Gastrocnemius medialis (tissue), 4 donors: ENCODE data around the gene RTL1.

Experiments used
- CTCF ChIP-seq, 5 experiments: fragments of 450-650 bp in 3 of 5; fragments of 200-600 bp in 2 of 5; sonication (generic) in 2 of 5; IDR thresholded peaks in 4 of 5; conservative IDR thresholded peaks in 1 of 5; 1 replicate in 4 of 5; 2 replicates in 1 of 5; pipeline ENCODE4 v1.5.1; 2016 to 2019; ENCODE audit warnings: antibody characterized with exemption in 5 of 5, mild to moderate bottlenecking in 3 of 5, moderate library complexity in 3 of 5
- POLR2A ChIP-seq, 2 donors: fragments of 450-650 bp; IDR thresholded peaks; one replicate each; pipeline ENCODE4 v1.6.1; 2017; ENCODE audit warnings: antibody characterized with exemption in 2 of 2, mild to moderate bottlenecking in 2 of 2, moderate library complexity in 2 of 2

- TF ChIP-seq CTCF (IDR thresholded peaks at IDR 0.05 in 4 of 5, conservative IDR thresholded peaks at IDR 0.05 in 1 of 5) (no peak), POLR2A (IDR thresholded peaks at IDR 0.05) (no peak)
Measured at GRCh38 chr14:100867631-100868315, 35.7 kb downstream of the RTL1 start.
